Epithelial cell of esophagus (primary cell): Measurements from ENCODE around the gene AKIRIN1.

ENCODE experiments used
- DNase-seq: peaks from one replicate; pipeline ENCODE4 v3.0.0; 2010; ENCODE audit warnings: low read depth
- H3K4me3 ChIP-seq: 2 replicates; pipeline ENCODE4 v1.5.1; 2011; ENCODE audit warnings: mild to moderate bottlenecking, low read length, control low read depth
- CTCF ChIP-seq: IDR thresholded peaks from 2 replicates; pipeline ENCODE4 v1.5.1; 2011; ENCODE audit warnings: low read depth, mild to moderate bottlenecking, low read length, control low read depth, inconsistent platforms; ENCODE audit not compliant: insufficient read depth; ENCODE audit errors: missing control alignments

Gene AKIRIN1

GRCh38 chr1:38990738-38991637, at the start of gene AKIRIN1:
Gene AKIRIN1, plus strand, starts transcription at chr1:38991276. Its CDS starts 105 bp downstream, at chr1:38991381.
- no peak for TF ChIP-seq CTCF
- DNase-seq: peak; percentile 96
- peak within 1 kb of the TSS; percentile 91 for H3K4me3 ChIP-seq

GRCh38 chr1:38941527-38942019, 49.5 kb upstream of the AKIRIN1 start, which contains the start of gene RHBDL2:
Gene RHBDL2, minus strand, starts transcription at chr1:38941830. Its CDS starts 22,618 bp downstream, at chr1:38919212.
- no peak for TF ChIP-seq CTCF
- peak; percentile 91 for DNase-seq
- peak within 1 kb of the TSS; percentile 85 for H3K4me3 ChIP-seq

GRCh38 chr1:38942664-38943428, 48.2 kb upstream of the AKIRIN1 start:
- no peak for DNase-seq
- no peak for TF ChIP-seq CTCF
- H3K4me3 ChIP-seq: no peak overlapping the region

- no peak overlapping the region for H3K4me3 ChIP-seq
- TF ChIP-seq CTCF: no peak
- no peak for DNase-seq
Observed at GRCh38 chr1:38944547-38944946, 46.5 kb upstream of the AKIRIN1 start.

GRCh38 chr1:38950553-38950952, 40.5 kb upstream of the AKIRIN1 start:
- H3K4me3 ChIP-seq: no peak overlapping the region
- DNase-seq: peak; percentile 63
- TF ChIP-seq CTCF: no peak

GRCh38 chr1:38953433-38953860, 37.6 kb upstream of the AKIRIN1 start:
- no peak overlapping the region for H3K4me3 ChIP-seq
- no peak for TF ChIP-seq CTCF
- DNase-seq: peak; percentile 72
